Activated naive CD4-positive, alpha-beta T cell (primary cell): ENCODE data around the gene FOXC1.

Source experiments
- DNase-seq, 4 experiments: peaks; one replicate each; lab custom pipeline; 2025; lab: John Stamatoyannopoulos, UW

FOXC1 gene

DNA sequence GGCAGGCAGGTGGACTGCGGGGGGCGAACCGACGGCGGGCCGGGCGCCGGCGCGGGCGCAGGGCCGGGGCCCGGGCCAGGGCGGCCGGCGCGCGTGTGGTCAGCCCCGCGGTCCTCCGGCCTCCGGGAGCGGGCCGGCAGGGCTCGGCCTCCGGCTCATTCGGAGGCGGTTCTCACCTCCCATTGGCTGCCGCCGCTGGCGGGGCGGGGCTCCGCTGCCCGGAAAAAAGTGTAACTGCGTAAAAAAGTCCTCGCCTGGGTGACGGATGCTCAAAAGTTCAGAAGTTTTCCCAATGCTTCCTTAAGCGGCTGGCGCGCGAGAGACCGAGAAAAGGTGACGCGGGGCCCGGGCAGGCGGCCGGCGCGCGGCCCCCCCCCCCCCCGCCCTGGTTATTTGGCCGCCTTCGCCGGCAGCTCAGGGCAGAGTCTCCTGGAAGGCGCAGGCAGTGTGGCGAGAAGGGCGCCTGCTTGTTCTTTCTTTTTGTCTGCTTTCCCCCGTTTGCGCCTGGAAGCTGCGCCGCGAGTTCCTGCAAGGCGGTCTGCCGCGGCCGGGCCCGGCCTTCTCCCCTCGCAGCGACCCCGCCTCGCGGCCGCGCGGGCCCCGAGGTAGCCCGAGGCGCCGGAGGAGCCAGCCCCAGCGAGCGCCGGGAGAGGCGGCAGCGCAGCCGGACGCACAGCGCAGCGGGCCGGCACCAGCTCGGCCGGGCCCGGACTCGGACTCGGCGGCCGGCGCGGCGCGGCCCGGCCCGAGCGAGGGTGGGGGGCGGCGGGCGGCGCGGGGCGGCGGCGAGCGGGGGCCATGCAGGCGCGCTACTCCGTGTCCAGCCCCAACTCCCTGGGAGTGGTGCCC, at the start of gene FOXC1:
TSS of gene FOXC1 (plus strand) at position 268 of the 849 bp plus-strand sequence. CDS start at position 799, 531 bp downstream.
- no peak for DNase-seq

DNA sequence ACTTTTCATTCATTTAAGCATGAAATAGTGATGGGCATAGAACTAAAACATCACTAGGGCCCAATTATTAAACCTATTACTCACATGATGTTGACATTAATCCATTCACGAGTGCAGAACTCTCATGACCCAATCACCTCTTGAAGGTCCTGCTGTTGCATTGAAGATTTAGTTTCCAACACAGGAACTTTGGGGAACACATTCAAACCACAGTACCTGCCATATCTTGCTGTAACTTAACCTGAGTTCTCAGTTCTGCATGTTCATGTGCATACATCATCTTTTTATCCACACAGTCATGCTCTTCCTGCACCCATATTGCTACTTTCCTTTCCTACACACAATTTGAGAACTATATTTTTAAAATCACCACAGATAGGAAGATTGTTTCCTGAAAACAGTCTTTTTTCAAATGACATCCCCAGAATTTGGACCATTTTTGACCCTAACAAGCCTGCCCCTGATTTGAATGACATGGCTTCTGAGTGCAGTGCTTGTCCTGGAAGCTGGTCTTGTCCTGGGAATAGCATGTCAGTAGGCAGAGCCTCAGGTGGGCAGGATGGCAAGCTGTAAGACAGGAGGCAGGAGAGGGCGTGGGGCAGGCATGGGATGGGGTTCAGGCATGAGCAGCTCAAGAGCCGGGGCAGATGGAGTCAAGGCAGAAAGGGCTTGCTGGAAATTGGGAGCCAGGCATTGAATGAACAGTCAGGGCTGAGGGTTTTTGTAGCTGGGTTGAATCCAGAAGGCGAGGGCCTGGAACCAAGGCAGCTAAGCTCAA, 49.2 kb upstream of the FOXC1 start:
- no peak for DNase-seq

DNA sequence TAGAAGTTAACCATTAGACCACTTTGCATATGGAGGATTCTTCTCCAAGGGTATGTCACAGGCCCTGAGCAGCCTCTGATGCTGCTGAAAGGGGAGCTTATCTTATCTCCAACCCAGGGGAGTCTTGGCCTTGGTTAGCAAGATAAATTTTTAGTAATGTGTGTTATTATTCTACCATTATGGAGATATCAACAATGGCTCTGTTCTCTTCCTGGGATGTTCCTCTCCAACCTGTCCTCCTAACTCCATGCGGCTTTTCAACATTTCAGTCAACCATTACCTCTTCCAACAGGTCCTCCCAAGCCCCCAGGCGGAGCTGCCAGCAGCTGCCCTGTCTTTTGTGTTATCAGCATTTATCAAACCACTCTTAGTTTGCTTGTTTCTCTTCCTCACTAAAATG, 48.4 kb upstream of the FOXC1 start:
- DNase-seq: no peak

DNA sequence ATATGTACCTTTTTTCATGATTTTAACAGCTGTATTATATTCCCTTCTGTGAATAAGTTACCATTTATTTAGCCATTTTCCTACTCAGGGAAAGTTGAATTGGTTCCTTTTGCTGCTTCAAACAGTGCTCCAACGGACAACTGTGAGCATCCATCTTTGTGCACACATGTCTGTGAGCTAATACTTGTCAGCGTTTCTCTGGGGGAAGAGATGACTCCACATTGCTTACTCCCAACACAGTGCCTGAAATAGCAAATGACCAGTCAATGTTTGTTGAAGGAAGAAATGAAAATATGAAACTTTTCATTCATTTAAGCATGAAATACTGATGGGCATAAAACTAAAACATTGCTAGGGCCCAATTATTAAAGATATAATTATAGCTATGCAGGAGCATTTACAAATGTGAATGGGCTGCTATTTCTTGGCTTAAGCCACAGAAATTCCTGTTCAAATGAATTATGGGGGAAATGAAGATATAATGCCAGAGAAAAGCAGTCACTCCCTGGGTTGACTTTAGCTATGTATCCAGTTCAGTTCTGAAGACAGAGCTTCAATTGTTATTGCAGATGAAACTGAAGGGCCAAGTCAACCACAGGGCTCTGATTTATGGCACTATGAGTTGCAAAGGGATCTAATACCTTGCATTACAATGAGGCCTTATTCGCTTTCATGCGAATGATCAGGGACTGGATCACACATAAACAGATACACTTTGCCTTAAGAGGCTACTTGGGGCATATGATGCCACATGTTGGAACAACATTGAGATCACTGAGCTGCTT, 47.4 kb upstream of the FOXC1 start:
- no peak for DNase-seq

DNA sequence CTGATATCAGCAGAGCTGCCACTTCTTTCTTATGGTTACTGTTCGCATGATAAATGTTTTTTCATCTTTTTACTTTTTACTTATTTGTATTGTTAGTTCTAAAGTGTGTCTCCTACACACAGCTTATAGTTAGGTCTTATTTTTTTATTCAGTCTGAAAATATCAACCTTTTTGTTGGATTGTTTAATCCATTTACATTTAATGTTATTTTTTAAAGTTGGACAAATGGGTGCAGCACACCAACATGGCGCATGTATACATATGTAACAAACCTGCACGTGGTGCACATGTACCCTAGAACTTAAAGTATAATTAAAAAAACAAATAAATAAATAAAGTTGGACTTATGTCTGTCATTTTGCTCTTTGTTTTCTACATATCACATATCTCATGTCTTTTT, 40.3 kb upstream of the FOXC1 start:
- DNase-seq: no peak

DNA sequence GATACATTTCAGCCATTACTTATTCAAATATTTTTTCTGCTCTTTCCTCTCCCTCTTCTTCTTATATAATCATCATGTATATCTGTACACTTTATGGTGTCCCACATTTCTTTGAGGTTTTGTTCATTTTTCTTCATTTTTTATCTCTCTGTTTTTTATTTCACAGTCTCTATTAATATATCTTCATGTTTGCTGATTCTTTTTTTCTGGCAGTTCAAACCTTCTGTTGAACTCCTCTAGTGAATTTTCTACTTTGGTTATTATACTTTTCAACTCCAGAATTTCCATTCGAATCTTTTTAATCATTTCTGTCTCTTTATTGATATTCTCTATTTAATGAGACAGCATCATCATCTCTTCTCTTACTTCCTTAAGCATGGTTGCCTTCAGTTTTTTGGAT, 38.9 kb upstream of the FOXC1 start:
- DNase-seq: no peak

DNA sequence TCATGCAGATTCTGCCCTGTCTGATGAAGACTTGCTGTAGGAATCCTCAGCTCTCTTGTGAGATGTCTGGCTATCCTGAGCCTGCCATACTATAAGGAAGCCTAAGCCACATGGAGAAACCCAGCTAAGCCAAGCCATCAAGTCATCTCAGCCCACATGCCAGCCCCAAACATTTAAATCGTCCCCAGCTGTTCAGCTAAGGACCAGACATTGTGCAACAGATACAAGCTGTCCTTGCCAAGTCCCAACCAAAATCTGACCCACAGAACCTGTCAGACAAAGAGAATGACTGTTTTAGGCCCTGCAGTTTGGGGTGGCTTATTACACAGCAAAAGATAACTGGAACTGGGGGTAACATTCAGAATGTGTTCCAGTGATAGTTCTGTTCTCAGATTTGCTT, 36.8 kb upstream of the FOXC1 start:
- DNase-seq: no peak

DNA sequence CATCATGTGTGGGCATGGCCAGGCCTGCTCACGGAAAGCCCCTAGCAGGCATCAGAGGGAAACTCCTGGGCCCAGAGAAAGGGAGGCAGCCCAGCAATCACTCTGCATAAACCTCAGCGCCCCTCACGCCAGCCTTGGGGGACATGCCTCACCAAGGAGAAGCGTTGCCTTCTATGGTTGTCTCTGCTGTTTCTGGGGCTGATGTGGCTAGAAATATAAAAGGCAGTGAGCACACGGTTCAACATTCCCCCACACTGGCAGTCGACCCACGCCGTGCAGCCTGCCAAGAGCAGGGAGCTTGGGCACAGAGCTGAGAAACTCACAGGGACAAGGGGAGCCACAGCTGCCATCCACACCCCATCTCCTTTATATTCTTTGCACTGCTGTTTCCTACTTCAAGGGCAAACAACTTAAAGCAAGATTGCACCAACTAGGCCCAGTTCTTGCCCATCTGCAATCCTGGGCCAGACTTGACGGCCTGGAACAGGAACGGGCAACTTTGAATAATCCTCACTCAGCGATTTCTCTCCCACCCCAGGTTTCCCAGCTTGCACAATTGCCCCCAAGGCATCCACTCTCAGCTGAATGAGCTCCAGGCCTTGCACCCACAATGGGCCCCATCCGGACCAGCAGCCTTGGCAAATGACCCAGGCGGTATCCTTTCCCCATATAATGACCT, 35.5 kb upstream of the FOXC1 start:
- no peak for DNase-seq

DNA sequence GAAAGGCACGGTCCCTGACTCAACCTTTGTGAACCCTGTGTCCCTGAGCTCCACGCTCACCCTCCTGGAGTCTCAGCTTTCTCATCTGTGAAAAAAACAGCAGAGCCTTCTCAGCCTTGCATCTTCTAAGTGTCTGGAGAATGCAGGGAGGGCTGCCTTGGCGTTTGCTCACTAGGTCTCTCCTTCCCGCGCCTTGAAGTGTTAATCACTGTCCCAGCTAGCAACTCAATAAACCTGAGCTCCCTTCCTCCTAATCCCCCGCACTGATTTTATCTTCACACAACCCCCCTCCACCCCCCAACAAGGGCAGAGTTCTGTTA, 34.9 kb upstream of the FOXC1 start:
- DNase-seq: no peak

DNA sequence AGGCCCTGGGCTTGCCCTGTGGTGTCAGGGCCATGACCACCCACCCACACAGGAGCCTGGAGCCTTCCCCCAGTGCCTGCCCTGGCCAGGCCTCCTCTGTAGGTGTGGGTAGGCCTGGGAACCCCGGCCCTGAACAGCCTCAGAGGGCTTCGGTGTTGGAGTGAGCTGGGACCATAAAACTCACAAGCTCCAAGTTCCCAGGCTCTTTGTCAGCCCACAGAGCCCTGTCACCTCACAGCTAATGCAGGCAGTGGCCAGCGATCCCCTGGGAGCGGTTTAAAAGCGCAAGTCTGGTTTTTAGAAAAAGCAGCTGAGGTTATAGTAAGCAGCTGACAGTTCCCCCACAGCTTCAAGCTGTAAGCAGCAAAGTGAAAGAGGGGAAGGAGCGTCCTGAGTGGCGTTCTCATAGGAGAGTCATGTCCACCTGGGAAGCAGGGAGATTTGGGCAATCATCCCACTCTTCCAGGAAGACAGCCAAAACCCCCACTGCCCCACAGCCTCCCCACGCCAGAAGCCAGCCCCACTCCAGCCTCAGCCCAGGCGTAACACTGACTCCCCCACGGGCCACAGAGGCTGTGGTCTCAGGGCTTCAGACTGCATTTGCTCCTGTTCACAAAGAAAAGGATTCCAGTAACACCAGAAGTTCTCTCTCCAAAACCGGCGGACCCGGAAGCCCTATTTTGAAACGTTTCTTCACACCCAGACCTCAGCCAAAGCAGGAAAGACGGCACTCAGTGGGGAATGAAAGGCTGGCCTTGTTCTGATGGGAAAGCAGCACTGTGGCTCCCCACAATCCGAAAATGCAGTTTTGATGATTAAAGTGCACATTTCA, 34.3 kb upstream of the FOXC1 start:
- DNase-seq: no peak

DNA sequence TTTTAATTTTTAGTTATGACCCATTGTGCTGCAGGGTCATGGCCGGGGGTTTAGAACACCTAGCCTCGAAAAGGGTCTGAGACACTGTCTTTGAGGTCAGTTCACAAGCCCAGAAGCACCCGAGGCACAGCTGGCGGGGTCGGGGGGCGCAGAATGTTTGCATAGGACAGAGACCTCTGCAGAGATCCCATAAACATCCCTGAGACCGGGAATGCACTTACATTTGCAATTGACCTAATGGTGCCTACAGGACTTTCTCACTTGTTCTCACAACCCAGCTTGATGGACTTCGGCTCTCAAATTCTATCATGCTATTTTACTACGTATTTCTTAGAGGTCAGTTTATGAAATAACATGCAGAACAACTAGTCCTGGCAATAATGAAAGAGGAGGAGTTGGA, 33.5 kb upstream of the FOXC1 start:
- no peak for DNase-seq

DNA sequence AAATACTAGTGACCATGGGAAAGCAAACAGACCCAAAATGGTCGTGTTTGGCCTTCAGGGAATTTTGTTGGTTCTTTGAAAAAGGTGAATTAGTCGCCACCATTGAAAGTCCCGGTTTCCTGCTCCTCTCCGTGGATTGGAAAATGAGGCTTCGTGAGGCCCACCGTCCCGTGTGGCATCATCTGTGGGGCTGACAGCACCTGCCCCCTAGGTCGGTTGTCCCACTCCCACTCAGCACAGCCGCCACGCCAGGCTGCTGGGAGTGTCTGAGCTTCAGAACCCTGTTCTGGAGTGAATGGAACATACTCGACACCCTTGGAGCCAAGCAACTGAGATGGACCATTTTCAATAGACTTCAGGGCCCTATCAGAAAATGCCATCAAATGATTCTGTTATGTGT, 33.0 kb upstream of the FOXC1 start:
- no peak for DNase-seq

DNA sequence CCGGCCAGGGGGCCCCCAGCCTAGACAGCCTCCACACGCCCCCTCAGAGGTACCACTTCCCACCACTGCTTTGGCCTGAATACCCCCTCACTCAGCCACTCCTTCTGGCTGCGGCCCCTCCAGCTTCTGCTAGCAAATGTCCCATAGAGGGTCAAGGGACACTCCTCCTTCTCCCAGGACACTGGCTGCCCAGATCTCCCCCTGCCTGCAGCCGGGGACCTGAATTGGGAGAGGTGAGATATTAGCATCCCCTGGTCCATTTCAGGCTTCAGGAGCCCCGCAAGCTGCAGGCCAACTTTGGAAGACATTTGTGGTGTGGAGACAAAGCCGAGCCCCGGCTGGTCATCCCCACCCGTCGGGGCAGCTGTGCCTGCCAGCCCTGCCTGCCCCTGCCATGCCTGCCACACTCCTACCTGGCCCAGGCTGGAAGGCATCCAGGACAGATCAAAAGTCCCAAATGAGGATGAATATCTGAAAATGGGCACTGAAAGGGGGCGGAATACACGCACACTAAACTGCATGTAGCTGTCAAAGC, 32.5 kb upstream of the FOXC1 start:
- DNase-seq: no peak

DNA sequence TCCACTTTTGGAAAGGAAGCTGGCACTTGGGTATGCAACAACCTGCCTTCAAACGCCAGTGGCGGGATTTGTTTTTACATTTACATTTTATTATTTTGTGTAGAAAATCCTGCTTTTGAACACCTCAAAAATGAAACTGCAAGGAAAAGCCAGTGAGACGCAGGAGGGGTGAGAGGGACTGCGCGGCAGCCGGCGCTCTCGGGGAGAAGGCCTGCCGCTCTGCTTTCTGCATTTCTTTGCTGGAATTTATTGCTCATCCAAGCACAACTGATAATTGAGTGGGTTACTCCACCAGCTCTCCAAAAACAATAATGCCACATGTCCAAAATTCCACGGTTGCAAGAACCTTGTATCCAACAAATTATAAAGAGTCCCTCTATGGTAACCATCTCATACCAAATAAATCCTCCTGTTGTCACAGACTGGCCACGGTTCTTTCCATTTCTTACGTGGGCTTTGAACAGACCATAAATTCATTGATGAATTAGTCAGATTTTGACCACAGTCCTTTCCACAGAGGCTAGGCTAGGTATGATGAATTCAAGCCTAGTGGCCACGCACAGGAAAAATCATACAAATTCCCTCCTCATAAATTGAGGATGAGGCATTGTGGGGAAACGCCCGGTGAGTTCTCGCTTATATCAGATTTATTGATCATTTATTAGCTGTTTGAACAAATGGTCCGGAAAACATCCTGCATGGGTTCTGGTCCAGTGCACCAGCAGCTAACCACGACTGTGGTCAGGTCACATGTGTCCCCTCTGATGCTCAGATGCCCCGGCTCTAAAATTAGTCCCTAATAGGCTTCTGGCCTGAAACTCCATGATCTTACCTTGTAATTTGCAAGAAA, 31.6 kb upstream of the FOXC1 start:
- no peak for DNase-seq

DNA sequence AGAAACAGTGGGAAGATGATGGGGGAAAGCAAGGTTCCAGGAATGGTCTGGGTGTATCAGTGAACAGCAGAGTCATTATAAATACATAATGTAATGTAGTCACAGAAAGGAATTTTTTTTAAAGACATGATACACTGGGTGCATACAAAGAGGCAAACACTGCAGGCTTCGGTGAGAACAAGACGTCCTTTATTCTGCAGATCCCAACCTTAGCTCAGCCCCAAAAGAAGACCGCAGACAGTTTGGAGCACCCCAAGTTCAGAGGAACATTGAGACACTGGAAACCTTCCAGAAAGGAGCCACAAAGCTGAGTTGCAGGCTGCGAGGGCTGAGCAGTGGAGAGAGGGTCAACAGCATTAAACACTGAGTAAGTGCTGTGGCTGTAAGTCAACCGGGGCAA, 30.6 kb upstream of the FOXC1 start:
- DNase-seq: no peak

DNA sequence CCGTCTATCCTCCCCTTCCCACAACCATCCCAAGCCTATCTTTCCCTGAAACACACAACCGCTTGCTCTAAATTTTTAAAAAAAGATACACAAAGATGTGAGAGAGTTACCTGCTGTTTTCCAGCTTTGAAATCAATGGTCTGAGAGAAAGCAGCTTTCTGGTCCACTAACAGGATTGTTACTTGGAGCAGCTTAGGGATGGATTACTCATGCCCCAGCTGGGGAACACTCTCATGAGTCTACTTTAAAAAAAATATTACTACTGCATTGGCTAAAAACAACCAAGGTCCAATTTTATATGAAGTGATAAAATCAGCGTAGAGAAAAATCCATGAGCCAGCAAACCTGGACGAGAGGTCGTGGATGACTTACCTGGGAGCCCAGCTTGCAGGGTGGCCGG, 29.6 kb upstream of the FOXC1 start:
- DNase-seq: no peak

DNA sequence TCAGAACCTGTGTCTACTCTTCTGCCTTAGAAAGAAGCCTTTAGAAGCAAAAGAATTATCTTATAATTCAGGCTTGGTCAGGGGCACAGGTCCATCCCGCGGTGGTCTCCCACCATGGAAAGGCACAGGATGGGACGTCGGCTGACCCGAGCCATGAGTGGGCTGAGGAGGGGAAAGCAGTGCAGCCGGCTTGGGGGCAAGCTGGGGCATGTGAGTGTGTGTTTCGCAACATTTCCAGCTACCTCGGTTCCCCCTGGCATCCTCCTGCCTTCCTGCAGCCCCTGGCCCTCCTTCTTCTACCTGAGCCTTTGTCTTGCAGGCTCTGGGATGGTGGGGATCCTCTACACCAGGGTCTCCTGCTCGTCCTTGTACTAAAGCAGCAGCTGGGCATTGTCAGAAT, 29.1 kb upstream of the FOXC1 start:
- no peak for DNase-seq

DNA sequence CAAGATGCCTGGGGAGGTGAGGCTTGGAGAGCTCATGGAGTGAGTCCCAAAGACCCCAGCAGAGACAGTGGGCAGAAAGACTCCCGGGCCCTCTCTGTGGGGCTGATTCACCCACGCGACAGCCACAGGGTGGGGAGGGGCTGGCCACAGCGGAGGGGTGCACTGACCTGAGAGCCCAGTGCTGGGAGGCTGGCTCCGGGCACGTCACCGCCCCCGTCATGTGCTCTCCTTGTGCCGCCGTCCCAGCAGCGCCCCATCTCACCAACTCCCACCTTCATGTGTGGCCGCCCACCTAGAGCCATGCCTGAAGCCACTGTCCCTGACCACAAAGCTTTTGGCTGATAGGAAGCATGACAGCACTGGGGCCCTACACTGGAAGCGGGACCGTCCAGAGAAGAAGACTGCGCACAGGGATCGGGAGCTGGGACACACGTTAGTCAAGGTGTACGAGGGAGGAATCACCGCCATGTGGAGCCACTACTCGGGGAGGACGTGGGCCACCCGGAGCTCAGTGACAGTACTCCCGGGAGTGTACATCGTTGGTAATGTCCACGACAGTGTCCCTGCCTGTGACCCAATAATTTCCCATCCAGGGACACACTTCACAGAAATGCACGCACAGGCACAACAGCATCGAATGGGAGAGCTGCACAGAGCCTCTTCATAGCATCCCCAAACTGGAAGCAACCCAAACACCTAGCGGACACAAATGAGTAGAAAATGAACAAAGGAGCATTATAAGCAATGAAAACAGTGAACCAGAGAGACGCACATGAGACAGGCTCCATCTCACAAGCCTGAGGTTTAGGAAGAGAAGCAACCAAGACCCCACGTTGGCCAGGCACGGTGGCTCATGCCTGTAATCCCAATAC, 28.4 kb upstream of the FOXC1 start:
- DNase-seq: no peak

DNA sequence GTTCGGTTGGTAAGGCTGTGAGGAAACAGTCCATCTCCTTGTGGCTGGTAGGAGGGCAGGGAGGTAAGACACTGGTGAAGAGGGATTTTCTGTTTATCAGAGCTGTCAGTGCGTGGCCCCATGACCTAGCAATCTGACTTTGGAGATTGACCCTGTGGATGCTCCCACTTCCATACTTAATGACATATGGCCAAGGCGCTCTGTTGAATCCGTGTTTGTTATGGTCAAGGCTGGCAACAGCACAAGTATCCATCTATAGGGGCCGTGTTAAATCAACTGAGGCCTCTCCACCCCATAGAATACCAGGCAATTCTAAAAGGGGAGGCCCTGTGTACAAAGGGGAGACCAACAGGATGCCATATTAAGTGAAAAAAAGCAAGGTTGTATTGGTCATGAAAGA, 25.6 kb upstream of the FOXC1 start:
- DNase-seq: no peak
